AG08395 (cell line): Measurements from ENCODE around the gene RNF103.
"Not testable (repeated sequence)": the region's sequence is repeated elsewhere in the genome, so short reads cannot be mapped to it uniquely, and the experiment has no call there.

Experiments used
- DNase-seq: peaks from one replicate; pipeline ENCODE4 v3.0.0; 2012; ENCODE audit warnings: mixed read lengths, low spot score

Gene RNF103

DNA sequence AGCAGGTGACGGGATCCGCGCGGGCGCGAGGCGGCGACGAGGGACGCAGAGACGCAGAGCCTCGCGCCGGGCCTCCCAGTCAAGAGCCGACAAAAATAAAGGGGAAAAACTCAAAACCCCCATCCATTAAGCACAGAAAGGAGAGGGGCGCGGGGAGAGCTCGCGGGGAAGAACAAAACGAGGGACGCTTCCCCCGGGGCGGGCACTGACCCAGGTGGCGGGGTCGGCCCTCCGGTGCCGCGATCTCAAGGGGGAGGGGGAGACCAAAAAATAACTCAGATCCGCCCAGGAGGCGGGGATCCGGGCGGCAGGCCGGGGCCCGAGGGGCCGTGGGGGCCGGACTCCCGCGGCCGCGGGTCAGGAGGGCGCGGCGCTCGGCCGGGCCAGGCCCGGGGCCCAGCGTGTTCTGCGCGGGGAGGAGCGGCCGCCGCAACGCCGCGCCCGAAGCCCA lies 597 bp downstream of the RNF103 start:
- DNase-seq: peak; percentile 69

DNA sequence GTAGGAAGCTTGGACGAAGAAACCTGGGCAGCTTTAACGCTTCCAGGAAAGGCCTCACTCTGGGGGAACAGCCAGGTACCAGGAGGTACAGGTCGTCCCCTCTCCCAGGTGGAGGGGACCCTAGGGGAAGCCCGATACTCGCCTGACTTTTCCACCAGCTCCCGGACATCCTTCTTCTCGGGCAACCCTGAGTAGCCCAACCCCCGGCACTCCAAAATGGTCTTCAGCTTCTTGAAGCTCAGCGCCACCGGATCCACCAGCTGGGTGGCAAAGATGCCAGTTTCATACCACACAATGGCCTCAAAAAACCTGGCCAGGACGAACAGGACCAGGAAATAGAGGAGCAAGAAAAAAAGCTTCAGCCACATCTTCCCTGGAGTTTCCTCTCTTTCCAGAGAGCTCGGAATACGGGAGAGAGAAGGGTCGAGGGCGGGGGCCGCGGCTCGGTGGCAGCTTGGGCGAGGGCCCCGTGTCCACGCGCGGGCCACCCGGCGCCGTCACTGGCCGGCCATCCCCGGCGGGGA lies 1.1 kb downstream of the RNF103 start:
- DNase-seq: peak; percentile 21

DNA sequence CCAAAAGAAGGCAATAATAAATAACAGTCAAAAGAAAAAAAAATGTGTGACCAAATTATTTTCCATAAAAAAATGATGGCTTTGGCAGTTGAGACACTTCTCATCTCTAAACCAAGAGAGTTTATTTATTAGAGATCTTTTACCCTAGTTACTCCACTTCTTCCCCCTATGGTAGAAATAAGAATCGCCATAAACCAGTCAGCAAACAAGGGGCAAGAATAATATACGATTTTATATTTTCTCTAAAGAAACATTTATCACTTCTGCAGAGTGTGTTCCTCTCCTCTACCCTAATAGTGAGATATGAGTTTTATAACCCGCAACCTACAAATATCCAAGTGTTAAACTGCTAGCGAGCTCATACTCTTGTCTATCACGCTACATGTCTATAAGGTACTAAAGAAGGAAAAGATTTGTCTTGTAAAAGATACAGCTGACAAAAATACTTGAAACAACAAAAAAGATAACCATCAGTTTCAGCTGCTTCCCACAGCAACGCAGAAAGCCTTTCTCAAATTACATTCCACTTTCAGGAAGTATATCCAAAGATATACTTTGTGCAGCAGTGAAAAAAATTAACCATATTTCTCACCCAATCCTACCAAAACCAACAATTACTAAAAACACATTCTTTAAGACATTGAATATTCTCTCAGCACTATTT lies 2.3 kb downstream of the RNF103 start:
- no peak for DNase-seq

DNA sequence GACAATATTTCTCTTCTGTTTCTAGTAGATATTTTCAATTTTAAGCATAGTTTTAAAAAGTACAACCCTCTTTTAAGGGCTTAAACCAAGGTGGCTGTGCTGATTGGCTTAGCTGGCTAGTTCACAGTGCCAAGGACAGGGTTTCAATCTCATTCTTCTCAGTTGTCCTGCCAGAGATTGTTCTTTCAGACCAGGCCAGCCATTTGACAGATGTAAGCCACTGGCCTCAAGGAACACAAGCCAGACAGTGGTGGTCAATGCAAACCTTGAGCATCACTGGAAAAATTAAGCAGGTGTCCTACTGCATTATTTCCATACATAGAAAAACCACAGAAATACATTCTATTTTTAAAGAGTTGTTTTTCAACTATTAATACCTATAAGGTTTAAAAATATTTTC lies 5.9 kb downstream of the RNF103 start:
- no peak for DNase-seq

DNA sequence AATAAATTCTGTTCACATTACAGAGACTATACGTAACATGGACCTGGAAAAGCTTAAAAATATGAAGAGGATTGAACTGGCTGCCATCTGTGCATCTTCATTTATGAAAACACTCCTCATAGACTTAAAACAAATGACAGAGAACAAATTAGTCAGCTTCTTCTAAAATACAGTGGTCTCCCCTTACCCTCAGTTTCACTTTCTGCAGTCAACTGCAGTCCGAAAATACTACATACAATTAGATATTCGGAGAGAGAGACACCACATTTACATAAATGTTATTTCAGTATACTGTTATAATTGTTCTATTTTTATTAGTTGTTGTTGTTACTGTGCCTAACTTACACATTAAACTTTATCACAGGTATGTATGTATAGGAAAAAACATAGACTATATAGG lies 6.5 kb downstream of the RNF103 start:
- no peak for DNase-seq

DNA sequence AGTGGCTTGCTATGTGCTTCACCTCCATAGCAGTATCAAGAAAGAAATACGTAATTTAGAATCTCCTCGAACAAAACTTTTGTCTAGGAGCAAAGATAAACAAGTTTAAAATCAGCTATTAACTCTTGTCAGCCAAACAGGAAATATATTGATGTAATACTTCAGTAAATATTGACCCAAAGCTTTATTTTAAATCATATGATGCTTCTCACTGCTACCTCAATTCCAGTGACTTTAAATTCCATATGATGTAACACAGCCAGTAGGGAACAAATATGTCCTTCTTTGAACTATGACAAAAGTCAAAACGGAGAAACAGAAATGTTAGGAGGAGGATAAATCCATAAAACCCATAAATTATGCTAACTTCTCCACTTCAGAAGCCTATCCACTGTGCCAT lies 7.2 kb downstream of the RNF103 start:
- no peak for DNase-seq

DNA sequence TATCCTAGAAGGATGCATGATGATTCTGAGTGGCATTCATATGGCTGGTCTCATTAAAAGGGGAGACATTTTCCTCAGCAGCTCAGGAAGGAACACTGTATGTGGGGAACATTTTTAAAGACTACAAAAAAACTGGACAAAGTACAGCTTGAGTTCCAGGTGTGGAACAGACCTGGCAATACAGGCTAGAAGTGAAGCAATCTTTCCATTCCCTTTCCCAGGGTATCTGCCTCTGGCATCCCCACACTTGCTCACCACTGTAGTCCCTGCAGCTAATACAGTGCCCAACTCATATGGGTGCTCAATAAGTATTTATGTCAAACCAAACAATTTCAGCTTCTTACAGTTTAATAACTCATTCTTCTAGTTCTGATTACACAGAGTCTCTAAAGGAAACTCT lies 8.1 kb downstream of the RNF103 start:
- DNase-seq: no peak

DNA sequence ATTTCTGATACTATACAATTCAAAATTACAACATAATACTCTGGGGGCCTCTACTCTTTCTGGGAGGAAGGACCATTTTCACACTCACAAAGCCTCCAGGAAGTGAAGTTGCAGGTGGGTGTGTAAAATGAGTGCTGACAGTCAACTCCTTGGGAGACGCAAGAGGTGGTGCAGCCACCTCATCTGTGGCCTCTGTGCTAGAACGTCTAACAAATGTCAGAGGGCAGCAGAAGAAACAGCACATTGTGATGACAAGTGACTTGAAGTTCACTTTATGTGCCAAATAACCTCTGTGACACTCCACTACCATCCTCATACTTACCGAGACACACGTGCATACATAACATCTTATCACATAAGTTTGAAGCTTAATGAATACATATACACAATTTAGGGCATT lies 10.2 kb downstream of the RNF103 start:
- no peak for DNase-seq

DNA sequence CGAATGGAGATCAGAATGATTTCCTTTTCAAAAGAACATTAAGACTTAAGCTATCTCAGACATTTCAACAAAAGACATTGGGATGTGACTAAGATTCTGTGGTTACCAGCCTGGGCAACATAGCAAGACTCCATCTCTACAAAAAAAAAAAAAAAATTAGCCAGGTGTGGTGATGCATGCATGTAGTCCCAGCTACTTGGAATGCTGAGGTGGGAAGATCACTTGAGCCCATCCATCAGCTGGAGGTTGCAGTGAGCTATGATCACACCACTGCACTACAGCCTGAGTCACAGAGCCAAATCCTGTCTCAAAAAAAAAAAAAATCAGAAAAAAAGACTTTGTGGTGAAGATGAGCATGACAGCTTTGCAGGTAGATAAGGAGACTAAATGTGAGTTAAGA lies 12.8 kb downstream of the RNF103 start:
- no peak for DNase-seq

DNA sequence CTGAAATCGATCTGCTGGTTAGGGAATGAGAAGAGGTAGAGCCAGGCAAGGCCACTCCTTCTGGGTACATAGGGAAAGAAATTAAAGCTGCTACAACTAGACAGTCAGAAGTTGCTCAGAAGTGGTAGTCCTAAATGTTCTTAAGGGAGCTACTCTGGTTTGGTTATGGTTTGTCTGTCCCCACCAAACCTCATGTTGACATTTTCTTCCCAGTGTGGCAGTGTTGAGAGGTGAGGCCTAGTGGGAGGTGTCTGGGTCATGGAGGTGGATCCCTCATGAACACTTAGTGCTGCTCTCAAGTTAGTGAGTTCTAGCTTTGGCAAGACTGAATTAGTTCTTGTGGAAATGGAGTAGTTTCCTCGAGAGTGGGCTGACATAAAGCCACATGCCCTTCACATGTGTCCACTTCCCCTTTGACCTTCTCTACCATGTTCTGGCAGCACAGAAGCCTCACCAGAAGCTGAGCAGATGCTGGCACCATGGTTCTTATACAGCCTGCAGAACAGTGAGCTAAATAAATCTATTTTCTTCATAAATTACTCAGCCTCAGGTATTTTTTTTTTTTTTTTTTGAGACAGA lies 14.7 kb downstream of the RNF103 start:
- no peak for DNase-seq

DNA sequence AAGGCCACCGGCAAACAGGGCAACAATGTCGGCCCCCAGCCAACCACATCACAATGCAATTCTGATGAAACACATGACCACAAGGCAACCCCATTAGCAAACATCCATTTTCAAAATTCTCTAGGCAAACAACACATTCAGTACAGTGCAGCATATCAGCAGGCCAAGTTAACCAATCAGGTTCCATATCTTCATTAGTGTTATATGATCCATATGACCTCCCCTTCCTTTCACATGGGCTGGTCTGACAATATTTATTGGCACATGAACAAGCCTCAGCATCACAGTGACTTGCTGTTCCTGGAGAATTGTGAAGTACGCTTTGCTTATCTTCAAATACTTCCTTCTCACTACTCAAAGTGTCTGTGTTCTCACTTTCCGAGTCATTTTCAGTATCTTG lies 19.8 kb downstream of the RNF103 start:
- no peak for DNase-seq

DNA sequence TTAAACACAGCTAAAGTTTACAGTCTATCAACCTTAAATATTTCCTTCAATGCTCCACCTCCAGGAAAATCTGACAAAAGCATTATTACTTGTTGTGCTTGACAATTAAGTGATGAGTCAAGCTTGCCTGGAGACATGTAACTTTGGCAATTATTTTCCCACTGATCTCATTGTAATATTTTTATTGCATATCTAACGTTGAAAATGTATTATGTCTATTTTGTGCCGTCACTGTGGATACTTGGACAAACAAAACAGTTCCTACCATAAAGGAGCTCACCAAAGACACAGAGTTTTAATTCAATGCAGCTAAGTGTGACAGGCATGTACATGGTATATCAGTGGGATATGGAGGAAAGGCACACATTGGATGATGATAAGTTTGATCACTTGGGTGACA lies 24.7 kb downstream of the RNF103 start:
- DNase-seq: peak; percentile 2

DNA sequence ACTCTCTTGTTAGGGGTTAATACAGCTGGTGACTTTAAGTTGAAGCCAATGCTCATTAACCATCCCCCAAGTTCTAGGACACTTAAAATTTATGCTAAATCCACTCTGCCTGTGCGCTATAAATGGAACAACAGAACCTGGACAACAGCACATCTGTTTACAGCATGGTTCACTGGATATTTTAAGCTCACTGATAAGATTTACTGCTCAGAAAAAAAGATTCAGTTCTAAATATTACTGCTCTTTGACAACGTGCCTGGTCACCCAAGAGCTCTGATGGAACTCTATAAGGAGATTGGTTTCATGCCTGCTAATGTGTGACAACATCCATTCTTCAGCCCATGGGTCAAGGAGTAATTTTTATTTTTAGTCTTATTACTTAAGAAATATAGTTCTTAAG lies 27.5 kb downstream of the RNF103 start:
- DNase-seq: no peak

DNA sequence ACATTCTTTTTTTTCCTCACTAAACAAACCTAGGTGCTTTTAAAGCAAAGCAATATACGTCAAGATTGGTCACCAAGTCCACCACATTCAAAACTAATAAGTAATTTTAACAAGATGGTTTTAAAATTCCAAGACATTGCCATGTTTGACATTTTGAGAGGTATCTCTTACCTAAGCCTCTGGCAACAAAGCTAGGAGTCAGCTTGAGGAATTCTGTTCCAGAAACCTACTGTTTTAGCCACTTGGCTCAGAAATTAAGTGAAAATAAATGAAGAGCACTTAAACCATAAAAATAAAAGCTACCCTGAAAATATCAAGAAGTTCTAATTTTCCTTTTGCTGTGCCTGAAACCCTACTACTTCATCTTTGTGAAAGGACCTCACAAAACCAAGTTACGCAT lies 30.4 kb downstream of the RNF103 start:
- DNase-seq: no peak

DNA sequence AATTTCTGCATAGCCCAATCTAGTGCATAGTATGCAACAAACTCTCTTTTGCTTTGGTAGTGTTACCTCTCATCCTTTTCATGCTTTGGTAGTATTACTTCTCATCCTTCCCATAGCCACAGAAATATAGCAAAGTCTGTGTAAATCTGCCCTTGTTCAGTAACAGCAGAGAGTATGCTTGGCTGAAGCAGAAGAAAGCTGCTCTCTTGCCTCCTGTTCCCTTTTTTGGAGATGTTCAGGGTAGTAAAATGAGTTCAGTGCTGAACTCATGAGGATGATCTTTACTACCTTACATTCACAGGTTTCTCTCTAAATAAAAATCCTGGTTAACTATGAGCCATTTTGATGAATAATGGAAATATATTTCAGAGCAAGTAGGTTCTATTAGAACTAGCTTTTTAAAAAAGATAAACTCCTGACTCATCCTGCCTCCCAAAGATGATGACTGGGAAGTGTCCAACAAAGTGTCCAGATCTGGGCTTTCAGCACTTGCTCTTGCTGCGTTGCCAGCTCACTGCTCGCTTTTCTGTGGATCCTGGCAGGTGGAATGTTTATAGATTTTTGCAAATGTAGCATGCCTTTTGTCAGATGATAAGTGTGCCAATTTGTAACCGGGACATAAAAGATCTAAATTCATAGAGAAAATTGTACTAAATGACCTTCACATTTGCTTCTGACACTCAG lies 31.0 kb downstream of the RNF103 start:
- no peak for DNase-seq

DNA sequence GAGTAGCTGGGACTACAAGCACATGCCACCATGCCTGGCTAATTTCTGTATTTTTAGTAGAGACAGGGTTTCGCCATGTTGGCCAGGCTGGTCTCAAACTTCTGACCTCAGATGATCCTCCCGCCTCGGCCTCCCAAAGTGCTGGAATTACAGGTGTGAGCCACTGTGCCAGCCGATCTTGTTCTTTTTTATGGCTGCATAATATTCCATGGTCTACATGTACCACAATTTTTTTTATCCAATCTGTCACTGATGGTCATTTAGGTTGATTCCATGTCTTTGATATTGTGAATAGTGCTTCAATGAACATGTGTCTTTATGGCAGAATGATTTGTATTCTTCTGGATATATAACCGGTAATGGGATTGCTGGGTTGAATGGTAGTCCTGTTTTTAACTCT lies 34.0 kb downstream of the RNF103 start:
- not testable (repeated sequence) for DNase-seq

DNA sequence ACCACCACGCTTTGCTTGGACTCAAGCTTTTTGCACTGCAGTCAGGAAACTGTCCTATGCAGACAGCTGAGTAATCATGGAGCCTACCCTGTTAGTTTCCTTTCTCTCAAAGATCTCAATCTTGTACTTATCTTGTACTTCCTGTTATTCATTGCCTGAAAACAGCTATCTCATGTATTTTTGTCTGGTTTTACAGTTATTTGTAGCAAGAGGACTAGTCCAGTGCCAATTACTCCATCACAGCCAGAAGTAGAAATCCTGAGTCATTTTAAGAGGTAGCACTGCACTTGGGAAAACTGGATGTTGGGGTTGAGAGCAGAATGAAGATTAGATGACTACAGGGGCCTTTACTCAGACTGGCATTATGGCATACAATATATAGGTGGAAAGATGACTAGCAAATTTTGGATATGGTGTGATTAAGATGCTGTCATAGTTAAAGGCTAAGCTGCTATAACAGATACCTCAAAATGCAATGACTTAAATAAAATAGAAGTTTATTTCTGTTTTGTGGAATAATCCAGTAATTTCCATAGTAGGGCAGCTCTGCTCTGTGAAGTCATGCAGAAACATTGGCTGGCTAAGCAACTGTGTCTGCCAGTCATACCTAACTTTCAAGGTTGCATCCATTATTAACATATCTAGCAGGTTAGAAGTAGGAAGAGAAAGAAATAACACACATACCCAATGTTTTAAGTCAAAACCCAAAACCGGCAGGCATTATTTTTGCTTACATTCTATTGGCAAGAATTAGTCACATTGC lies 39.3 kb downstream of the RNF103 start:
- no peak for DNase-seq

DNA sequence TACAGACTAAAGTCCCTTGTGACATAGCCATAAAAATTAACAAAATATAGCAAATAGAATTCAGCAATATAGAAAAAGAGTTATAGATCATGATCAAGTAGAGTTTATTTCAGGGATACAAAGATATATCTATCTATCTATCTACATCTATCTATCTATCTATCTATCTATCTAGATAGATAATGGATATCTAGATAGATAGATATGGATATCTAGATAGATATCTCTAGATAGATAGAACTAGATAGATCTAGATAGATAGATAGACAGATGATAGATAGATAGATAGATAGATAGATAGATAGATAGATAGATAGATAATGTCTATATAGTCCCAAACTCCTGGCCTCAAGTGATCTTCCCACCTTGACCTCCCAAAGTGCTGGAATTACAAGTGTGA lies 43.1 kb downstream of the RNF103 start:
- DNase-seq: no peak

DNA sequence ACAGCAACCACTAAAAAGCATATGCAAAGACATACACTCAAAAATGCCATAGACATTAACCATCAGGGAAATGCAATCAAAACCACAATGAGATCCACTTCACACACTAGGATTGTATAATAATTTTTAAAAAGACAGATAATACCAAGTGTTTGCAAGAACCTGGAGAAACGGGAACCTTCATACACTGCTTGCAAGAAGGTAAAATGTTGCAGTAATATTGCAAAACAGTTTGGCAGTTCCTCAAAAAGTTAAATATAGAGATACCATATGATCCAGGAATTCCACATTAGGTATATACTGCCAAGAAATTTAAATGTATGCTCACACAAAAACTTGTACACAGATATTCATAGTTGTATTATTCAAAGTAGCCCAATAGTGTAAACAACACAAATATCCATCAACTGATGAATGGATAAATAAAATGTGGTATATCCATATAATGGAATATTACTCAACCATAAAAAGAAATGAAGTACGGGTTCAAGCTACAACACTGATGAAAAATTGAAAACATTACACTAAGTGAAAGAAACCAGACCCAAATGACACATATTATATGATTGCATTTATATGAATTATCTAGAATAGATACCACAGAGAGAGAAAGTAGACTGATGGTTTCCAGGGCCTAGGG lies 45.7 kb downstream of the RNF103 start:
- DNase-seq: no peak

DNA sequence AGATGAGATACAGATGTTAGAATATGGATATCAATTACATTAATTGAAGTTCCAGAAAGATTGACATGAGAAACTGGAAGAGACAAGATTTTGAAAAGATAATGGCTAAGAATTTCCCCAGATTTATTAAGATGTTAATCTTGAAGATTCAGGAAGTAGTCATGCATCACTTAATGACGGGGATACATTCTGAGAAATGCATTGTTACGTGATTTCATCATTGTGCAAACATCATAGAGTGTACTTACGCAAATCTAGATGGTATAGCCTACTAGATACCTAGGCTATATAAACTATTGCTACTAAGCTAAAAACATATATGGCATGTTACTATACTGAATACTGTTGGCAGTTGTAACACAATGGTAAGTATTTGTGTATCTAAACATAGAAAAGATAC lies 53.6 kb downstream of the RNF103 start:
- DNase-seq: no peak

DNA sequence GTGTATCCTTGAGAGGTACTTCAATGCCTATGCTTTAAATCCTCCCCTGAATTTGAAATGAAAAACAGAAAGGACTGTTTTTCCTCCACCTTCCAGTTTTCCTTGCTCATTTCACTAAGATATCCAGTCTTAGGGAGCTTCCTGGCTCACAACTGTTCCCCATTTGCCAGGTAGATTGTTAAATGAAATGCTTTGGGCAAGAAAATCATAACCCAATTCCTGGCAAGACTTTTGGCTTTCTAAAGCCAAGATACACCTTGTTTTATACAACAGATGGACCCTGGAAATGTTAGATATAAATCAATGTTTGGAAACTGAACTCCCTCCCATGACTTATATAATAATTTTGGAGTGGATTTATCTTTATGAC lies 56.9 kb downstream of the RNF103 start:
- DNase-seq: no peak

DNA sequence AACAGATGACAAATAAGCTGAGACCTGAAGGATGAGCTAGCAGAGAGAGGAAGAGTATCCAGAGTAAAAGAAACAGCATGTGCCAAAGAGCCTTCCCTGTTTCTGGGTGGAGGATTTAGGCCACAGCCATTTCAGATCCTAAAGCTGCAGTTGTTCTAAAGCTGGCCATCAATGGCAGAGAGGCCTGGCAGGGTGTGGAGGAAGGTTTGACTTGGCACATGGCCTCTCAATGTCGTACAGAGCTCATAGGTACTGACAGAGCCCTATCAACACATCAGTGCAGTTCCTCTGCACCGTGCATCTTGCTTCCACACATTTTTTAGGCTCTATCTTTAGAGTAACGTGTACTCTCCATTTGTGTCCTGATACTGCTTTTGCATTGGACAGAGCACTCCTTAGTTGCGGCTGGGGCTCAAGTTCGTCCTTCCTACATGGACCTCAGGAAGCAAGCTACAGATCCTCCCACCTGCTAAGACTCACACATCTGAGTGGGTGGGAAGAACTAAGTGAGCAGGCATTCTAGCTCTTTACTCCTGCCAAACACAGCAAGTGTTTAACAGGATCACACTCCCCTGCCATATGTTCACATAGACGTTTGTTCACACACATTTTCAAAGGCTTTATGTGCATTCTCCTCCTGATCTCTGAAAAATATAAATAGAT lies 57.4 kb downstream of the RNF103 start:
- DNase-seq: no peak
